A549 (cell line): ENCODE measurements around the gene IL17RE. TPM values are rescaled to one million over a fixed set of nuclear protein-coding genes. Genes with fewer than 3 reads are reported as not detected.

ENCODE experiments used
- ATAC-seq, 2 experiments: fragments of 200-7000 bp in 1 of 2; fragments of >200 bp in 1 of 2; cut with Nextera tagmentation in 1 of 2; cut with Tn5 transposase in 1 of 2; 3 replicates each; pipeline versions ENCODE4 v1.8.0 to v1.9.1; 2018 to 2020; ENCODE audit warnings: mild to moderate bottlenecking in 1 of 2, moderate library complexity in 1 of 2
- CTCF ChIA-PET: fragments of 300-600 bp; sonication (Branson Sonifier 250); formaldehyde crosslinking; extraction: SDS; loops from one replicate; lab custom pipeline; 2021; ENCODE audit warnings: antibody characterized with exemption, inconsistent platforms; lab: Yijun Ruan, JAX
- POLR2A ChIA-PET: fragments of 350-600 bp; formaldehyde crosslinking; extraction: SDS; loops from one replicate; lab custom pipeline; 2021; ENCODE audit warnings: antibody characterized with exemption, inconsistent platforms; lab: Yijun Ruan, JAX
- DNase-seq, 2 experiments: peaks; one replicate each; pipeline versions ENCODE4 v3.0.0 to v3.0.0-alpha.2; 2011 to 2016; ENCODE audit warnings: low read depth in 1 of 2, low spot score in 1 of 2
- FAIRE-seq: peaks from 2 replicates; lab custom pipeline; 2011; peaks lifted over from hg19 to GRCh38; lab: Jason Lieb, UNC
- H3K27ac ChIP-seq, 2 experiments: fragments of >200 bp; sonication (Bioruptor Twin); formaldehyde crosslinking; 3 replicates each; pipeline ENCODE4 v1.5.1; 2016 to 2017
- H3K4me1 ChIP-seq: fragments of >200 bp; sonication (Bioruptor Twin); formaldehyde crosslinking; 3 replicates; pipeline ENCODE4 v1.6.1; 2016
- H3K4me2 ChIP-seq: fragments of >200 bp; sonication (Bioruptor Twin); formaldehyde crosslinking; 3 replicates; pipeline ENCODE4 v1.6.1; 2016
- H3K4me3 ChIP-seq: fragments of >200 bp; sonication (Bioruptor Twin); formaldehyde crosslinking; 3 replicates; pipeline ENCODE4 v1.5.1; 2016
- H3K9me3 ChIP-seq: fragments of >200 bp; sonication (Bioruptor Twin); formaldehyde crosslinking; 3 replicates; pipeline ENCODE4 v1.6.1; 2016
- BCL3 ChIP-seq: fragments of >200 bp; sonication (Bioruptor Twin); formaldehyde crosslinking; IDR thresholded peaks from 3 replicates; pipeline ENCODE4 v1.6.1; 2016
- CBX8 ChIP-seq: fragments of 200-600 bp; sonication (generic); IDR thresholded peaks from 2 replicates; pipeline ENCODE4 v1.6.1; 2016
- CHD2 ChIP-seq: fragments of 150-350 bp; IDR thresholded peaks from 2 replicates; pipeline ENCODE4 v1.6.1; 2014; ENCODE audit warnings: low read length; ENCODE audit not compliant: partially characterized antibody
- E2F6 ChIP-seq: IDR thresholded peaks from 2 replicates; pipeline ENCODE4 v1.6.1; 2012; ENCODE audit warnings: low read depth, borderline replicate concordance
- ELK1 ChIP-seq: fragments of 150-350 bp; IDR thresholded peaks from 2 replicates; pipeline ENCODE4 v1.6.1; 2014; ENCODE audit warnings: low read depth, mild to moderate bottlenecking, low read length
- ESRRA ChIP-seq: fragments of 150-350 bp; IDR thresholded peaks from 2 replicates; pipeline ENCODE4 v1.6.1; 2014; ENCODE audit warnings: mild to moderate bottlenecking, low read length, borderline replicate concordance
- FOSB ChIP-seq: fragments of 250-450 bp; sonication (Bioruptor Pico); IDR thresholded peaks from 2 replicates; pipeline ENCODE4 v1.5.0; 2020; ENCODE audit warnings: mild to moderate bottlenecking, moderate library complexity
- FOSL2 ChIP-seq, 2 experiments: fragments of 450-650 bp in 1 of 2; fragments of >200 bp in 1 of 2; sonication (Bioruptor Twin) in 1 of 2; formaldehyde crosslinking; IDR thresholded peaks; 2 replicates each; pipeline versions ENCODE4 v1.5.0 to v1.6.1; 2016 to 2020; ENCODE audit warnings: mild to moderate bottlenecking in 1 of 2, moderate library complexity in 1 of 2
- HDAC2 ChIP-seq: fragments of 200-600 bp; sonication (generic); IDR thresholded peaks from 2 replicates; pipeline ENCODE4 v1.6.1; 2016
- HES2 ChIP-seq: fragments of >200 bp; sonication (Bioruptor Twin); formaldehyde crosslinking; IDR thresholded peaks from 2 replicates; pipeline ENCODE4 v1.6.1; 2016
- HOXB13 ChIP-seq: fragments of 250-450 bp; sonication (Bioruptor Pico); IDR thresholded peaks from 2 replicates; pipeline ENCODE4 v1.5.0; 2020; ENCODE audit warnings: low read depth, mild to moderate bottlenecking, moderate library complexity
- KDM1A ChIP-seq: fragments of 200-600 bp; sonication (generic); IDR thresholded peaks from 2 replicates; pipeline ENCODE4 v1.6.1; 2016; ENCODE audit warnings: low read depth, mild to moderate bottlenecking
- MAFK ChIP-seq: fragments of 450-650 bp; IDR thresholded peaks from 2 replicates; pipeline ENCODE4 v1.6.1; 2014; ENCODE audit not compliant: partially characterized antibody
- NR3C1 ChIP-seq: fragments of >200 bp; sonication (Bioruptor Twin); formaldehyde crosslinking; IDR thresholded peaks from 3 replicates; pipeline ENCODE4 v1.6.1; 2017
- RFX5 ChIP-seq: fragments of 450-650 bp; IDR thresholded peaks from 2 replicates; pipeline ENCODE4 v1.7.1; 2014; ENCODE audit warnings: antibody characterized with exemption, mild to moderate bottlenecking, moderate library complexity
- RNF2 ChIP-seq: fragments of 200-600 bp; sonication (generic); IDR thresholded peaks from 2 replicates; pipeline ENCODE4 v1.6.1; 2016; ENCODE audit warnings: low read depth, mild to moderate bottlenecking, antibody characterized with exemption, moderate library complexity, borderline replicate concordance
- SMC3 ChIP-seq: fragments of >200 bp; sonication (Bioruptor Twin); formaldehyde crosslinking; IDR thresholded peaks from 3 replicates; pipeline ENCODE4 v1.6.1; 2018; ENCODE audit warnings: inconsistent platforms
- TP53 ChIP-seq: fragments of 250-450 bp; sonication (Bioruptor Pico); IDR thresholded peaks from 2 replicates; pipeline ENCODE4 v1.5.0; 2021; ENCODE audit warnings: mild to moderate bottlenecking, moderate library complexity
- ZNF302 ChIP-seq: fragments of 250-450 bp; sonication (Bioruptor Pico); IDR thresholded peaks from 2 replicates; pipeline ENCODE4 v1.9.0; 2021; ENCODE audit warnings: inconsistent platforms, mild to moderate bottlenecking, moderate library complexity
- WGBS: methylation state at CpG from one replicate; pipeline ENCODE4 v1.1.6; 2017; ENCODE audit errors: missing lambda C conversion rate; 5-methylcytosine and 5-hydroxymethylcytosine counted together
- polyA plus RNA-seq, 4 experiments: library from polyadenylated mRNA; depleted of rRNA in 3 of 4; stranded (reverse); fragments of >200 nt; fragmentation: RNase III in 1 of 4; extraction: RNeasy Plus Mini Kit Qiagen cat#74134 plus additional on column Dnase treatment in 1 of 4; gene quantifications; 2 replicates in 3 of 4; 3 replicates in 1 of 4; pipeline ENCODE4 v1.2.3, GENCODE V29; 2011 to 2017
- TF ChIP-seq, protein P1 (sequence below): fragments of 250-450 bp; sonication (Bioruptor Pico); IDR thresholded peaks from 2 replicates; pipeline ENCODE4 v1.5.0; 2020; ENCODE audit warnings: low read depth, mild to moderate bottlenecking, moderate library complexity
- TF ChIP-seq, protein P2 (sequence below): fragments of 450-650 bp; IDR thresholded peaks from 2 replicates; pipeline ENCODE4 v1.6.1; 2014; ENCODE audit warnings: antibody characterized with exemption

IL17RE gene
- polyA plus RNA-seq, 2 of the 4 experiments (the other 2 are of a cell fraction), result 0.44 to 0.53 TPM

- peak overlapping the region; percentile 73; the same call in 1 of the 3 replicates for H3K4me3 ChIP-seq
- no peak for FAIRE-seq
- peak overlapping the region in 1 of 2 experiments; percentile 93; a peak in 4 of 6 replicates for H3K27ac ChIP-seq
- peaks cover 17% of the 10 kb centered on the region for H3K4me1 ChIP-seq
- ChIA-PET CTCF (interaction anchor here (1.0 to 8.6 kb wide), 10 partner anchors 9 to 219 kb away, joined by 3 to 146 read pairs (median 8); partner anchors contain the start of genes IL17RC and PRRT3), POLR2A (interaction anchor here (1.0 kb wide), 1 partner anchor 11 kb away, joined by 4 read pairs; no protein-coding TSS in a partner anchor)
- DNase-seq, result no peak
- ATAC-seq, result no peak
- no peak for TF ChIP-seq RFX5
- no peak for TF ChIP-seq BCL3
- TF ChIP-seq ZNF302 (CRISPR knock-in tag), result no peak
- TF ChIP-seq CHD2, result no peak
- no peak for TF ChIP-seq E2F6
- TF ChIP-seq TP53 (CRISPR knock-in tag), result no peak
- TF ChIP-seq SMC3, result no peak
- 28% methylated on average over 4 of the region's 4 CpGs for WGBS
- 0 out of 3 replicates have a peak, but pooled peaks cover 5% of the 10 kb centered on the region for H3K9me3 ChIP-seq
- peak overlapping the region; percentile 96 for H3K4me2 ChIP-seq
These were observed 32.3 kb downstream of the IL17RE start for GRCh38 chr3:9934993-9935392.

DNA sequence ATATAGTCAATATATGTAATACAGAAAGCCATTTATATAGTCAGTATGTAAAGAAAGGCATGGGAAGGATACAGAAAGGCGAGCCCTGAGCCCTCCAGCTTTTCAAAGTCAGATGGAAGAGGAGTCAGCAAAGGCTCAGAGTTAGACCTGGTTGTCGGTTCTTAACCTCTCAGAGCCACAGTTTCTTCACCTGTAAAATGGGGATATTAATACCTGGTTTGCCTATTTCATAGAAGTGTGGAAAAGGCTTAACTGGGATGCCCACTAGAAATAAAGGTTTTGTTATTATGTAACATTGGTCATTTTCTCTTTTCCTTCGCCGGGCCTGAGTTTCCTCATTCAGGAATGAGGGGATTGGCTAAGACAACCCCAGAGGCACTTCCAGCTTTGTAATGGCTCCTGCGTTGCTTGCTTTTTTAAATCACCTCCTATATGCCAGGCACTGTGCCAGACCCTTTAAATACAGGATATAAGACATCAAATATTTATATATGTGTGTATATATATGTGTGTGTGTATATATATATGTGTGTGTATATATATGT is 33.4 kb downstream of the IL17RE start:
- CTCF ChIA-PET, result interaction anchor here (2.1 to 8.6 kb wide), 3 partner anchors 8 to 24 kb away, joined by 5 to 146 read pairs (median 73); partner anchors contain the start of gene IL17RC
- FAIRE-seq, result no peak
- no peak for DNase-seq
- Histone ChIP-seq H3K9me3 (0 out of 3 replicates have a peak, but pooled peaks cover under 1% of the 10 kb centered on the region), H3K4me2 (no peak overlapping the region), H3K4me3 (no peak overlapping the region), H3K27ac (no peak overlapping the region), H3K4me1 (peaks cover 17% of the 10 kb centered on the region)
- TF ChIP-seq HOXB13 (CRISPR knock-in tag) (no peak), RNF2 (no peak), ELK1 (no peak), ZNF302 (CRISPR knock-in tag) (no peak), HDAC2 (no peak), CBX8 (no peak), KDM1A (no peak), MAFK (no peak), CHD2 (no peak), TP53 (CRISPR knock-in tag) (no peak), FOSB (CRISPR knock-in tag) (no peak), FOSL2 (IDR thresholded peaks at IDR 0.05) (no peak), FOSL2 (CRISPR knock-in tag; IDR thresholded peaks at IDR 0.05) (no peak), NR3C1 (no peak), HES2 (no peak), ESRRA (no peak)
- TF ChIP-seq, protein P1, sequence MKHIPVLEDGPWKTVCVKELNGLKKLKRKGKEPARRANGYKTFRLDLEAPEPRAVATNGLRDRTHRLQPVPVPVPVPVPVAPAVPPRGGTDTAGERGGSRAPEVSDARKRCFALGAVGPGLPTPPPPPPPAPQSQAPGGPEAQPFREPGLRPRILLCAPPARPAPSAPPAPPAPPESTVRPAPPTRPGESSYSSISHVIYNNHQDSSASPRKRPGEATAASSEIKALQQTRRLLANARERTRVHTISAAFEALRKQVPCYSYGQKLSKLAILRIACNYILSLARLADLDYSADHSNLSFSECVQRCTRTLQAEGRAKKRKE (CRISPR knock-in tag), result no peak
- TF ChIP-seq, protein P2, sequence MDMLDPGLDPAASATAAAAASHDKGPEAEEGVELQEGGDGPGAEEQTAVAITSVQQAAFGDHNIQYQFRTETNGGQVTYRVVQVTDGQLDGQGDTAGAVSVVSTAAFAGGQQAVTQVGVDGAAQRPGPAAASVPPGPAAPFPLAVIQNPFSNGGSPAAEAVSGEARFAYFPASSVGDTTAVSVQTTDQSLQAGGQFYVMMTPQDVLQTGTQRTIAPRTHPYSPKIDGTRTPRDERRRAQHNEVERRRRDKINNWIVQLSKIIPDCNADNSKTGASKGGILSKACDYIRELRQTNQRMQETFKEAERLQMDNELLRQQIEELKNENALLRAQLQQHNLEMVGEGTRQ, result no peak
- ATAC-seq, result no peak
- POLR2A ChIA-PET, result no interaction called here
- WGBS, result 91% methylated on average over 5 of the region's 5 CpGs
